SK-N-MC (cell line): Measurements from ENCODE around the gene DEFB110.

Experiments used
- EZH2 ChIP-seq: fragments of 200-600 bp; sonication (generic); IDR thresholded peaks from one replicate; pipeline ENCODE4 v1.6.1; 2017; ENCODE audit warnings: antibody characterized with exemption
- FOXP2 ChIP-seq: optimal IDR thresholded peaks from 2 replicates; pipeline ENCODE3; 2011; ENCODE audit warnings: mild to moderate bottlenecking, moderate library complexity; ENCODE audit not compliant: insufficient read depth; ENCODE audit errors: extremely low read length, control extremely low read depth
- POLR2AphosphoS5 ChIP-seq: IDR thresholded peaks from 2 replicates; pipeline ENCODE4 v1.6.1; 2012; ENCODE audit warnings: mild to moderate bottlenecking, low read depth, low read length, borderline replicate concordance

DNA sequence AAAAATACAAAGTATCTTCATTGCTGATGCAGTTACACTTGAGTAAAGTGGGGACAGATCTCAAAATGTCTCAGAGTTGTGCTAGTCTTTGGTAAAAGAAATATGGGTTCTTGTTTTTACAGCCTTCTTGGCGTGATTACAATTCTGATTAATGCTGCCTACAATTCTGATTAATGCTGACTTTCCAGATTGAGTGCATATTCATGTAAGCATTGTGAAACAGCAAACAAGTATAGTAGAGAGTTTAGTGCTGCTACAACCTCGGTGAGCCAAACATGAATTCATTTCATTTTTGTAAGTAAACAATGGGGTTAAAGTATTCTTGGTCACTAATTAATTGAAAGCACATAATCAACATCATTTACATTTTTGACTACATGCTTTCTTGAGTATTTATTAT is 52.2 kb downstream of the DEFB110 start, which contains the start of gene DEFB113:
- TF ChIP-seq POLR2AphosphoS5 (no peak), EZH2 (no peak), FOXP2 (peak; percentile 51)
